Loucy (cell line): ENCODE results near the gene HBP1.

ENCODE experiments used
- H2AFZ ChIP-seq: fragments of 200-600 bp; sonication (generic); 2 replicates; pipeline ENCODE4 v1.6.0; 2016; ENCODE audit warnings: antibody characterized with exemption, mild to moderate bottlenecking, low read length, moderate library complexity
- H3F3A ChIP-seq: fragments of 200-600 bp; 2 replicates; pipeline ENCODE4 v1.6.0; 2016; ENCODE audit warnings: antibody characterized with exemption, low read depth, mild to moderate bottlenecking
- H3K27me3 ChIP-seq: fragments of 200-600 bp; sonication (generic); 2 replicates; pipeline ENCODE4 v1.6.1; 2014; ENCODE audit warnings: low read length, mild to moderate bottlenecking; ENCODE audit not compliant: insufficient read depth, poor library complexity, severe bottlenecking
- H3K36me3 ChIP-seq: fragments of 200-600 bp; sonication (generic); 2 replicates; pipeline ENCODE4 v1.6.1; 2016; ENCODE audit warnings: low read length; ENCODE audit not compliant: insufficient read depth
- H3K4me1 ChIP-seq: fragments of 200-600 bp; sonication (generic); 2 replicates; pipeline ENCODE4 v1.5.1; 2014; ENCODE audit warnings: low read length, mild to moderate bottlenecking; ENCODE audit not compliant: insufficient read depth, poor library complexity, severe bottlenecking
- H3K4me2 ChIP-seq: fragments of 200-600 bp; sonication (generic); 2 replicates; pipeline ENCODE4 v1.6.0; 2014; ENCODE audit warnings: antibody characterized with exemption, low read length, low read depth, mild to moderate bottlenecking; ENCODE audit not compliant: poor library complexity, severe bottlenecking
- H3K4me3 ChIP-seq: fragments of 200-600 bp; sonication (generic); 2 replicates; pipeline ENCODE4 v1.5.1; 2014; ENCODE audit warnings: low read length, mild to moderate bottlenecking, mixed read lengths; ENCODE audit not compliant: poor library complexity, severe bottlenecking
- H3K79me2 ChIP-seq: fragments of 200-600 bp; sonication (generic); 2 replicates; pipeline ENCODE4 v1.6.1; 2014; ENCODE audit warnings: low read length; ENCODE audit not compliant: insufficient read depth
- H3K9ac ChIP-seq: fragments of 200-600 bp; sonication (generic); 2 replicates; pipeline ENCODE4 v1.6.0; 2014; ENCODE audit warnings: mild to moderate bottlenecking, low read depth, low read length, moderate library complexity; ENCODE audit not compliant: poor library complexity, severe bottlenecking
- H3K9me2 ChIP-seq: fragments of 200-600 bp; sonication (generic); replicated peaks from 2 replicates; pipeline ENCODE4 v1.6.1; 2016; ENCODE audit warnings: low read depth, low read length, mixed read lengths
- H3K9me3 ChIP-seq: fragments of 200-600 bp; sonication (generic); 2 replicates; pipeline ENCODE4 v1.6.1; 2014; ENCODE audit warnings: mild to moderate bottlenecking, antibody characterized with exemption, low read length, low read depth; ENCODE audit not compliant: insufficient read depth
- H4K20me1 ChIP-seq: fragments of 200-600 bp; sonication (generic); 2 replicates; pipeline ENCODE4 v1.6.0; 2014; ENCODE audit warnings: antibody characterized with exemption, low read length, mild to moderate bottlenecking; ENCODE audit not compliant: insufficient read depth, poor library complexity, severe bottlenecking
- EZH2phosphoT487 ChIP-seq: fragments of 200-600 bp; IDR thresholded peaks from 2 replicates; pipeline ENCODE4 v1.6.1; 2018; ENCODE audit warnings: antibody characterized with exemption, mild to moderate bottlenecking, moderate library complexity, borderline replicate concordance
- TF ChIP-seq, protein P1 (sequence below): fragments of 200-600 bp; sonication (generic); conservative IDR thresholded peaks from 2 replicates; pipeline ENCODE4 v1.5.1; 2014; ENCODE audit warnings: mild to moderate bottlenecking, antibody characterized with exemption, low read length

The HBP1 gene

GRCh38 chr7:107164092-107164491 is 4.7 kb upstream of the HBP1 start:
- Histone ChIP-seq H3K4me3 (no peak overlapping the region), H3K9me3 (no peaks in the 10 kb centered on the region), H3K9ac (no peak overlapping the region), H3K4me2 (no peak overlapping the region), H3K36me3 (no peaks in the 10 kb centered on the region), H3K4me1 (peaks cover 9% of the 10 kb centered on the region), H3K27me3 (no peaks in the 10 kb centered on the region), H3F3A (no peaks in the 10 kb centered on the region), H3K79me2 (no peaks in the 10 kb centered on the region), H4K20me1 (no peaks in the 10 kb centered on the region), H3K9me2 (no peaks in the 10 kb centered on the region), H2AFZ (no peak overlapping the region)
- TF ChIP-seq EZH2phosphoT487, result no peak
- TF ChIP-seq, protein P1, sequence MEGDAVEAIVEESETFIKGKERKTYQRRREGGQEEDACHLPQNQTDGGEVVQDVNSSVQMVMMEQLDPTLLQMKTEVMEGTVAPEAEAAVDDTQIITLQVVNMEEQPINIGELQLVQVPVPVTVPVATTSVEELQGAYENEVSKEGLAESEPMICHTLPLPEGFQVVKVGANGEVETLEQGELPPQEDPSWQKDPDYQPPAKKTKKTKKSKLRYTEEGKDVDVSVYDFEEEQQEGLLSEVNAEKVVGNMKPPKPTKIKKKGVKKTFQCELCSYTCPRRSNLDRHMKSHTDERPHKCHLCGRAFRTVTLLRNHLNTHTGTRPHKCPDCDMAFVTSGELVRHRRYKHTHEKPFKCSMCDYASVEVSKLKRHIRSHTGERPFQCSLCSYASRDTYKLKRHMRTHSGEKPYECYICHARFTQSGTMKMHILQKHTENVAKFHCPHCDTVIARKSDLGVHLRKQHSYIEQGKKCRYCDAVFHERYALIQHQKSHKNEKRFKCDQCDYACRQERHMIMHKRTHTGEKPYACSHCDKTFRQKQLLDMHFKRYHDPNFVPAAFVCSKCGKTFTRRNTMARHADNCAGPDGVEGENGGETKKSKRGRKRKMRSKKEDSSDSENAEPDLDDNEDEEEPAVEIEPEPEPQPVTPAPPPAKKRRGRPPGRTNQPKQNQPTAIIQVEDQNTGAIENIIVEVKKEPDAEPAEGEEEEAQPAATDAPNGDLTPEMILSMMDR, result no peak

DNA sequence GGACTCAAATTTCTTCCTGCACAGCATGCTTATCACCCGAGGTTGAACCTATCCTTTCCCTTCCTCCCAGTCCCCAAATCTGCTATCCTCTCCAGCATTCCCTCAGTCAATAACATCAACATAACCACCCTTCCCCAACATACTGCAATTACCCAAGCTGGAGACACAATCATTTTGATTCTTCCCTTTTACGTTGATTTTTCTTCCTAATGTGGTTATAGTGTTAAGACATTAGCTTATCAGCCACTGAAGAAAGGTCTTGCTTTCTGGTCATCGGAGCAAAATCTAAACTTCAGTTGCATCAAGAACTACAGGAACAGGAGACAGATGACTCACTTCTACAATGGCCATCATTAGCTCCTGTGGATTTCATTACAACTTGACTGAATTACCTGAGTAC is 3.5 kb upstream of the HBP1 start:
- H3K79me2 ChIP-seq, result peaks cover 6% of the 10 kb centered on the region; the same call in 1 of the 2 replicates
- peaks cover 6% of the 10 kb centered on the region for H4K20me1 ChIP-seq
- no peaks in the 10 kb centered on the region for H3K36me3 ChIP-seq
- H3K9me3 ChIP-seq, result no peaks in the 10 kb centered on the region
- H2AFZ ChIP-seq, result peak overlapping the region; percentile 57
- H3F3A ChIP-seq, result no peaks in the 10 kb centered on the region
- TF ChIP-seq EZH2phosphoT487, result no peak
- H3K9ac ChIP-seq, result no peak overlapping the region
- no peaks in the 10 kb centered on the region for H3K27me3 ChIP-seq
- peaks cover 14% of the 10 kb centered on the region for H3K4me1 ChIP-seq
- no peak overlapping the region for H3K4me3 ChIP-seq
- no peaks in the 10 kb centered on the region for H3K9me2 ChIP-seq
- H3K4me2 ChIP-seq, result no peak overlapping the region

DNA sequence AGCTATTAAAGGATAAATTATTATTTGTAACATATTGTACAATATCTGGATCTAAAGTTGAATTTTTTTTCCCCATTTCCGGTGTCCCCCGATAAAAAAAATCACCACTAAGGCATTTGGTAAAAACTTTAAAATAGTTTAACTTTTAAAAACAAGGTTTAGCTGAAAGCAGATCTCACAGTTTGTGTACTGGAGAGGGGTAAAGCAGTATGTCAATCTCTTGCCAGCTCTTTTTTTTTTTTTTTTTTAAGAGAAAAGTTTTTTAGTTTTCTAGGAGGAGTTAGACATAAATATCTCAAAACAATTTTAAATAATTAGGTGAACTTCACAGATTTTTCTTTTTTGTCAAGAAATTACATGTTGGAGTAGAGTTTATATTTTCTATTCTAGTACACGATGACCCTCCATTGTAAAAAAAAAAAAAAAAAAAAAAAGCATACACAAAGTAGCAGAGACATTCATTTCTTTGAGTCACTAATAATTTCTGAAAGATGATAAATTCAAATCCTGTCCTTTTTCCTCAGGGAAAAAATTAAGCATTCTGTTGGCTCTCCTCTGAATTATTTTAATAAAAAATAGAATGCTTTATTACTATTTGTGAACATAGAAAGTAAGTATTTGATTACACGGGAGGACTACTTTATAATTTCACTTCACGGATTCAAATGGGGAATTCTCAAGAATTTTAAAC is 1.9 kb upstream of the HBP1 start:
- Histone ChIP-seq H3K27me3 (no peaks in the 10 kb centered on the region), H3K4me3 (peak overlapping the region; percentile 80)
- TF ChIP-seq, protein P1, result no peak
- TF ChIP-seq EZH2phosphoT487, result no peak

More for the DNA sequence above, 1.9 kb upstream of the HBP1 start:
- H4K20me1 ChIP-seq, result peaks cover 9% of the 10 kb centered on the region
- no peaks in the 10 kb centered on the region for H3K9me2 ChIP-seq
- H3K36me3 ChIP-seq, result no peaks in the 10 kb centered on the region
- H3K79me2 ChIP-seq, result peaks cover 19% of the 10 kb centered on the region
- peaks cover 17% of the 10 kb centered on the region for H3K4me1 ChIP-seq
- peak overlapping the region; percentile 91 for H2AFZ ChIP-seq
- H3K9ac ChIP-seq, result peak overlapping the region; percentile 51
- peak overlapping the region; percentile 90 for H3K4me2 ChIP-seq
- H3K9me3 ChIP-seq, result no peaks in the 10 kb centered on the region
- H3F3A ChIP-seq, result no peaks in the 10 kb centered on the region
